ENCODE results near the gene SRSF5. TPM values are rescaled to one million over a fixed set of nuclear protein-coding genes. Genes with fewer than 3 reads are reported as not detected.

Gene SRSF5
- total and polyA plus RNA-seq, 2 of the 13 experiments (the other 11 are each of a cell fraction or from before 2014, with no cell fraction given), result 189 to 277 TPM

GRCh38 chr14:69749956-69750355, 17.0 kb upstream of the SRSF5 start (continued):
- TF ChIP-seq PCBP2 (optimal IDR thresholded peaks at IDR 0.05; ENCODE audit: low read depth, low read length, poor library complexity, severe bottlenecking) (no peak), MEF2D (CRISPR knock-in tag; IDR thresholded peaks at IDR 0.05) (peak; percentile 23; the same call in 1 of the 2 replicates), HOMEZ (CRISPR knock-in tag; IDR thresholded peaks at IDR 0.05; ENCODE audit: low read depth) (peak; percentile 50; the same call in 1 of the 2 replicates), RXRB (CRISPR knock-in tag; IDR thresholded peaks at IDR 0.05; ENCODE audit: borderline replicate concordance) (peak; percentile 32; the same call in 1 of the 2 replicates), CCAR2 (optimal IDR thresholded peaks at IDR 0.05; ENCODE audit: low read depth, low read length) (no peak), EHMT2 (IDR thresholded peaks at IDR 0.05; ENCODE audit: borderline replicate concordance, low read depth, low read length) (0 out of 2 replicates have a peak, but pooled peaks have one; percentile 61), ZNF362 (CRISPR knock-in tag; IDR thresholded peaks at IDR 0.05; ENCODE audit: borderline replicate concordance) (peak; percentile 80; the same call in 1 of the 2 replicates), ZMYM3 (CRISPR knock-in tag; IDR thresholded peaks at IDR 0.05) (no peak), KLF16 (CRISPR knock-in tag; IDR thresholded peaks at IDR 0.05) (0 out of 4 replicates have a peak, but pooled peaks of 1 of the 2 experiments have one; percentile 13)

- in situ Hi-C loops (cut with HindIII; ENCODE audit: extremely low pct_ligation_motif_present, low pct_unique_long_range_greater_than_20kb), result no loop called here
These were observed 16.4 kb upstream of the SRSF5 start for GRCh38 chr14:69750495-69750894.

More at GRCh38 chr14:69750495-69750894, 16.4 kb upstream of the SRSF5 start:
- ChIA-PET POLR2A (interaction anchor here (1.0 to 2.6 kb wide), 3 partner anchors 9 to 59 kb away, joined by 6 to 26 read pairs (median 11); partner anchors contain the start of gene SRSF5), CTCF (ENCODE audit: low intra/inter-chr PET ratio, low total read pairs) (no interaction called here)
- peak overlapping the region; percentile 55 for H3K4me2 ChIP-seq (ENCODE audit: low read depth, low read length)
- H3K4me3 ChIP-seq (replicated peaks in 1 of 3; ENCODE audit: insufficient read depth in 1 of 3, low read depth in 2 of 3, low read length in 3 of 3), result peak overlapping the region in 1 of 3 experiments; percentile 3; a peak in 1 of 6 replicates
- no peak overlapping the region for H3K9ac ChIP-seq (ENCODE audit: insufficient read depth, low read depth, low read length)
- BruUV-seq (replicated peaks), result no TSS peak
- no peaks in the 10 kb centered on the region for H3K9me3 ChIP-seq (ENCODE audit: low read length)
- DNase-seq (ENCODE audit: low spot score) (no peak), ATAC-seq (peak; percentile 39), FAIRE-seq (no peak)
- intact Hi-C loops (cut with micrococcal nuclease; ENCODE audit: unreplicated experiment), result no loop called here
- WGBS (ENCODE audit: low lambda C conversion rate), result 68% methylated on average over 2 of the region's 2 CpGs
- 0 out of 2 replicates have a peak, but pooled peaks have one; percentile 21 for TF ChIP-seq EHMT2 (IDR thresholded peaks at IDR 0.05; ENCODE audit: borderline replicate concordance, low read depth, low read length)
- TF ChIP-seq MYC (CRISPR knock-in tag; IDR thresholded peaks at IDR 0.05; ENCODE audit: borderline replicate concordance), result no peak
- no peaks in the 10 kb centered on the region for H3K27me3 ChIP-seq (ENCODE audit: control insufficient read depth in 1 of 2, insufficient read depth in 2 of 2, low read length in 2 of 2)
- peak overlapping the region; percentile 85 for H2AFZ ChIP-seq (ENCODE audit: low read length)
- H3K4me1 ChIP-seq (ENCODE audit: insufficient read depth, low read length), result peaks cover 87% of the 10 kb centered on the region
- no peaks in the 10 kb centered on the region for H4K20me1 ChIP-seq (ENCODE audit: insufficient read depth, low read length)
- H3K36me3 ChIP-seq (replicated peaks in 1 of 2; ENCODE audit: control insufficient read depth in 1 of 2, insufficient read depth in 2 of 2, low read length in 2 of 2), result no peaks in the 10 kb centered on the region
- peak overlapping the region; percentile 22 for H3K27ac ChIP-seq (ENCODE audit: extremely low read length, insufficient read depth, low read length)
- no peaks in the 10 kb centered on the region for H3K79me2 ChIP-seq (ENCODE audit: insufficient read depth, low read length)

All from HepG2 (cell line).